SJSA1 (cell line): ENCODE data around the gene OR2A14. TPM values are rescaled to one million over a fixed set of nuclear protein-coding genes. Genes with fewer than 3 reads are reported as not detected.
"Not testable (repeated sequence)": the region's sequence is repeated elsewhere in the genome, so short reads cannot be mapped to it uniquely, and the experiment has no call there.

ENCODE experiments used
- DNase-seq, 2 experiments: peaks; one replicate each; pipeline ENCODE4 v3.0.0-alpha.2; 2015 to 2020; ENCODE audit warnings: low spot score in 2 of 2, low read depth in 1 of 2
- H3K27ac ChIP-seq: fragments of 250-450 bp; sonication (Bioruptor Pico); 2 replicates; pipeline ENCODE4 v1.5.1; 2020; ENCODE audit warnings: mild to moderate bottlenecking, moderate library complexity
- H3K27me3 ChIP-seq: fragments of 250-450 bp; sonication (Bioruptor Pico); replicated peaks from 2 replicates; pipeline ENCODE4 v1.5.1; 2020; ENCODE audit warnings: mild to moderate bottlenecking, moderate library complexity
- H3K36me3 ChIP-seq: fragments of 250-450 bp; sonication (Bioruptor Pico); 2 replicates; pipeline ENCODE4 v1.5.1; 2020; ENCODE audit warnings: mild to moderate bottlenecking
- H3K4me1 ChIP-seq: fragments of 250-450 bp; sonication (Bioruptor Pico); replicated peaks from 2 replicates; pipeline ENCODE4 v1.6.1; 2021; ENCODE audit warnings: mild to moderate bottlenecking
- H3K4me3 ChIP-seq: fragments of 250-450 bp; sonication (Bioruptor Pico); 2 replicates; pipeline ENCODE4 v1.5.1; 2020; ENCODE audit warnings: mild to moderate bottlenecking
- H3K9me3 ChIP-seq: fragments of 250-450 bp; sonication (Bioruptor Pico); replicated peaks from 2 replicates; pipeline ENCODE4 v1.5.1; 2020; ENCODE audit warnings: mild to moderate bottlenecking
- total RNA-seq: library from RNA; depleted of rRNA; stranded (reverse); fragments of >200 nt; shearing (Covaris generic); gene quantifications from 2 replicates; pipeline ENCODE4 v1.2.3, GENCODE V29; 2014; rRNA removed

OR2A14 gene
- total RNA-seq, 1 experiment from 2014 or later: not detected

- not testable (repeated sequence) for H3K36me3 ChIP-seq, H3K4me3 ChIP-seq, H3K9me3 ChIP-seq, H3K27me3 ChIP-seq, H3K4me1 ChIP-seq, H3K27ac ChIP-seq, DNase-seq
Measured at GRCh38 chr7:144178380-144179164, 55.6 kb downstream of the OR2A14 start.

- not testable (repeated sequence) for DNase-seq, H3K9me3 ChIP-seq, H3K27me3 ChIP-seq, H3K4me1 ChIP-seq, H3K27ac ChIP-seq, H3K4me3 ChIP-seq, H3K36me3 ChIP-seq
Measured at GRCh38 chr7:144179165-144179479, 56.1 kb downstream of the OR2A14 start.

Other genes starting within 250 kb of the OR2A14 start
- gene TCAF1, start 221.0 kb upstream of the OR2A14 start, total RNA-seq: 41.4 and 56.5 TPM in 2 replicates
- gene OR2F2, start 187.9 kb upstream of the OR2A14 start, total RNA-seq: 0.13 TPM in 1 of 2 replicates, not detected in the other
- not detected in 2 replicates for gene OR2F1, start 168.3 kb upstream of the OR2A14 start, total RNA-seq
- gene OR6B1, start 122.9 kb upstream of the OR2A14 start, total RNA-seq: not detected in 2 replicates
- not detected in 2 replicates for gene OR2A5, start 74.2 kb upstream of the OR2A14 start, total RNA-seq
- not detected in 2 replicates for gene OR2A25, start 53.4 kb upstream of the OR2A14 start, total RNA-seq
- gene OR2A12, start 36.9 kb upstream of the OR2A14 start, total RNA-seq: not detected in 2 replicates
- not detected in 2 replicates for gene OR2A2, start 13.6 kb upstream of the OR2A14 start, total RNA-seq
- gene CTAGE4, start 60.3 kb downstream of the OR2A14 start, total RNA-seq: not detected in 2 replicates
- gene ARHGEF35, start 72.7 kb downstream of the OR2A14 start, total RNA-seq: 0.53 TPM in 1 of 2 replicates, not detected in the other
- gene OR2A42, start 116.4 kb downstream of the OR2A14 start, total RNA-seq: not detected in 2 replicates
- not detected in 2 replicates for gene OR2A7, start 141.6 kb downstream of the OR2A14 start, total RNA-seq
- not detected in 2 replicates for gene CTAGE8, start 146.1 kb downstream of the OR2A14 start, total RNA-seq
- not detected in 2 replicates for gene OR2A1, start 189.2 kb downstream of the OR2A14 start, total RNA-seq
- gene ARHGEF5, start 232.2 kb downstream of the OR2A14 start, total RNA-seq: 0.13 and 0.29 TPM in 2 replicates